ENCODE data around the gene ATP10A. TPM values are rescaled to one million over a fixed set of nuclear protein-coding genes. Genes with fewer than 3 reads are reported as not detected.

The ATP10A gene
- polyA plus RNA-seq, 1 of the 3 experiments (the other 2 are of a cell fraction), result not detected

DNA sequence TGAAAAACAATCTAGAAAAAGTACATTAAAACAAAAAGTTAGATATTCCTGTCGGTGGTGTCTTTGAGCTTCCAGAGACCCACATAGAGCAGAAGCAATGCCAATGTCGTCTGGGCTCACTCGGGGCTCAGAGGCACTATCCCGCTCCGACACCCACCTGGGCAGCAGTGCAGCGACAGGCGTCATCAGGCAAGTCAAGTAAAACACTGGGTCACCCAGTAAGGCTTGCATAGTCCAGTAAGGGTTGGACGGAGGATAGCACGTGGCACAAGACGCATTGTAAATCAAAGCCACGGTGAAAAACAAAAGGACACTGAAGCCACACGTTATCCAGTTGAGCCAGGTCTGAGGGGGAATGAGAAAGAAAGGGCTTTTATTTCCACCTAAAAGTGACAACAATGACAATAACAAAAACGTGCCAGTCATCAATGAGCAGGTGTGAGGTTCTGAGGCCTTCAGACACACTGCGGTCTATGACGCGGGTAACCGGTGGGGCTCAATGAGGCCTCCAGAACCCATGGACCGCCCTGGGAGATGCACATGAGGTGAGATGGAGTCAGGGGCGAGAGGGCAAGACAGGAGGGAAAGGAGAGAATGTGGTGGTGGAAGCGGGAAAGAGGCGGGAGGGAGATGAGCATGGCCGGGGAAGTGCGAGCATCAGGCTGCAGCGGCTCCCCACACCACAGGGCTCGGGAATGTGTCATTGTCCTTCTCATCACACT, 183.0 kb downstream of the ATP10A start:
- Histone ChIP-seq H3K79me2 (ENCODE audit: insufficient read depth) (no peaks in the 10 kb centered on the region), H3K4me3 (ENCODE audit: low read depth in 2 of 2, low read length in 1 of 2) (no peak overlapping the region), H3K9me2 (no peaks in the 10 kb centered on the region), H3K4me2 (no peak overlapping the region), H4K20me1 (ENCODE audit: insufficient read depth) (no peaks in the 10 kb centered on the region), H3K4me1 (ENCODE audit: control insufficient read depth in 1 of 2, insufficient read depth in 2 of 2, low read depth in 1 of 2, low read length in 1 of 2) (peaks cover 0 to 3% of the 10 kb centered on the region in 2 experiments; a peak in 1 of 4 replicates), H3K9me3 (no peaks in the 10 kb centered on the region), H3K36me3 (replicated peaks in 1 of 2; ENCODE audit: control insufficient read depth in 1 of 2, insufficient read depth in 2 of 2, low read length in 1 of 2) (no peaks in the 10 kb centered on the region), H3K9ac (no peak overlapping the region), H2AFZ (ENCODE audit: low read depth) (no peak overlapping the region), H3K27me3 (ENCODE audit: insufficient read depth) (no peaks in the 10 kb centered on the region), H3K27ac (ENCODE audit: low read depth in 2 of 2, low read length in 1 of 2) (no peak overlapping the region), H3F3A (replicated peaks; ENCODE audit: insufficient read depth) (no peaks in the 10 kb centered on the region)
- POLR2A ChIA-PET, result no interaction called here
- no peak for TF ChIP-seq RXRA (IDR thresholded peaks at IDR 0.05; ENCODE audit: borderline replicate concordance, low read depth)
- 74% methylated on average over 25 of the region's 25 CpGs for WGBS (ENCODE audit: low lambda C conversion rate)
- CTCF ChIA-PET, result interaction anchor here (0.7 kb wide), 1 partner anchor 251 kb away, joined by 3 read pairs; no protein-coding TSS in a partner anchor
- DNase-seq, result no peak

DNA sequence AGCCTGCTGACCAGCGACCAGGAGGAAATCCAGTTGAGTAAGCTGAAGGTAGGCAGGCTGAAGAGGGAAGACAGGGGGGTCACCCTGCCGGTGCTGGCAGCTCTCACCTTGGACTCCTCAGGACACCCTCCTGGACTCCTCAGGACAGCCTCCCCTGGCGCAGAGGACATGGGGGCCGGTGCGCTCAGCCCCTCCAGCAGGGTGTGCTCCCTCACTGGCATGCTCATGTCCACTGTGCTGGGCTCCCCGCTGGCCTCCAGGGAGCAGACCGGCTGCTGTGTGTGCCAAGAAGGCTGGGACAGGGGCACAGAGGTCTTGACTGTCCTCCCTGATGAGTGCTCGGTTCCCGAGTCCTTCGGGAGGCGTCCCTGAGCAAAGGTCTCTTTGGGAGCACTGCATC, 183.6 kb downstream of the ATP10A start:
- Histone ChIP-seq H4K20me1 (ENCODE audit: insufficient read depth) (no peaks in the 10 kb centered on the region), H3F3A (replicated peaks; ENCODE audit: insufficient read depth) (no peaks in the 10 kb centered on the region), H3K79me2 (ENCODE audit: insufficient read depth) (no peaks in the 10 kb centered on the region), H3K27me3 (ENCODE audit: insufficient read depth) (no peaks in the 10 kb centered on the region), H3K4me1 (ENCODE audit: control insufficient read depth in 1 of 2, insufficient read depth in 2 of 2, low read depth in 1 of 2, low read length in 1 of 2) (peaks cover 0 to 3% of the 10 kb centered on the region in 2 experiments; a peak in 1 of 4 replicates), H3K4me2 (no peak overlapping the region), H3K9me2 (no peaks in the 10 kb centered on the region), H2AFZ (ENCODE audit: low read depth) (no peak overlapping the region), H3K9ac (no peak overlapping the region), H3K27ac (ENCODE audit: low read depth in 2 of 2, low read length in 1 of 2) (no peak overlapping the region), H3K4me3 (ENCODE audit: low read depth in 2 of 2, low read length in 1 of 2) (no peak overlapping the region), H3K36me3 (replicated peaks in 1 of 2; ENCODE audit: control insufficient read depth in 1 of 2, insufficient read depth in 2 of 2, low read length in 1 of 2) (no peaks in the 10 kb centered on the region), H3K9me3 (no peaks in the 10 kb centered on the region)
- CTCF ChIA-PET, result interaction anchor here (0.7 kb wide), 1 partner anchor 252 kb away, joined by 3 read pairs; no protein-coding TSS in a partner anchor
- TF ChIP-seq, protein P1, sequence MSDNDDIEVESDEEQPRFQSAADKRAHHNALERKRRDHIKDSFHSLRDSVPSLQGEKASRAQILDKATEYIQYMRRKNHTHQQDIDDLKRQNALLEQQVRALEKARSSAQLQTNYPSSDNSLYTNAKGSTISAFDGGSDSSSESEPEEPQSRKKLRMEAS (IDR thresholded peaks at IDR 0.05; ENCODE audit: low read depth), result no peak
- TF ChIP-seq RAD21 (IDR thresholded peaks at IDR 0.05; ENCODE audit: low read length), result no peak
- TF ChIP-seq GABPA (IDR thresholded peaks at IDR 0.05; ENCODE audit: low read depth), result no peak
- TF ChIP-seq RXRA (IDR thresholded peaks at IDR 0.05; ENCODE audit: borderline replicate concordance, low read depth), result no peak
- TF ChIP-seq FOXM1 (IDR thresholded peaks at IDR 0.05; ENCODE audit: low read depth), result no peak
- no peak for TF ChIP-seq POLR2AphosphoS5 (IDR thresholded peaks at IDR 0.05; ENCODE audit: low read depth, low read length)
- TF ChIP-seq TAF1 (IDR thresholded peaks at IDR 0.05; ENCODE audit: borderline replicate concordance, low read depth, low read length), result no peak
- no peak for TF ChIP-seq ELF1 (IDR thresholded peaks at IDR 0.05)
- no peak for TF ChIP-seq NFIC (IDR thresholded peaks at IDR 0.05; ENCODE audit: borderline replicate concordance)
- no peak for TF ChIP-seq SMC3 (IDR thresholded peaks at IDR 0.05; ENCODE audit: low read depth, low read length)
- TF ChIP-seq EZH2phosphoT487 (IDR thresholded peaks at IDR 0.05; ENCODE audit: borderline replicate concordance, low read depth), result no peak
- TF ChIP-seq, protein P2, sequence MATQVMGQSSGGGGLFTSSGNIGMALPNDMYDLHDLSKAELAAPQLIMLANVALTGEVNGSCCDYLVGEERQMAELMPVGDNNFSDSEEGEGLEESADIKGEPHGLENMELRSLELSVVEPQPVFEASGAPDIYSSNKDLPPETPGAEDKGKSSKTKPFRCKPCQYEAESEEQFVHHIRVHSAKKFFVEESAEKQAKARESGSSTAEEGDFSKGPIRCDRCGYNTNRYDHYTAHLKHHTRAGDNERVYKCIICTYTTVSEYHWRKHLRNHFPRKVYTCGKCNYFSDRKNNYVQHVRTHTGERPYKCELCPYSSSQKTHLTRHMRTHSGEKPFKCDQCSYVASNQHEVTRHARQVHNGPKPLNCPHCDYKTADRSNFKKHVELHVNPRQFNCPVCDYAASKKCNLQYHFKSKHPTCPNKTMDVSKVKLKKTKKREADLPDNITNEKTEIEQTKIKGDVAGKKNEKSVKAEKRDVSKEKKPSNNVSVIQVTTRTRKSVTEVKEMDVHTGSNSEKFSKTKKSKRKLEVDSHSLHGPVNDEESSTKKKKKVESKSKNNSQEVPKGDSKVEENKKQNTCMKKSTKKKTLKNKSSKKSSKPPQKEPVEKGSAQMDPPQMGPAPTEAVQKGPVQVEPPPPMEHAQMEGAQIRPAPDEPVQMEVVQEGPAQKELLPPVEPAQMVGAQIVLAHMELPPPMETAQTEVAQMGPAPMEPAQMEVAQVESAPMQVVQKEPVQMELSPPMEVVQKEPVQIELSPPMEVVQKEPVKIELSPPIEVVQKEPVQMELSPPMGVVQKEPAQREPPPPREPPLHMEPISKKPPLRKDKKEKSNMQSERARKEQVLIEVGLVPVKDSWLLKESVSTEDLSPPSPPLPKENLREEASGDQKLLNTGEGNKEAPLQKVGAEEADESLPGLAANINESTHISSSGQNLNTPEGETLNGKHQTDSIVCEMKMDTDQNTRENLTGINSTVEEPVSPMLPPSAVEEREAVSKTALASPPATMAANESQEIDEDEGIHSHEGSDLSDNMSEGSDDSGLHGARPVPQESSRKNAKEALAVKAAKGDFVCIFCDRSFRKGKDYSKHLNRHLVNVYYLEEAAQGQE (IDR thresholded peaks at IDR 0.05; ENCODE audit: low read depth, low read length), result no peak
- no peak for TF ChIP-seq USF2 (IDR thresholded peaks at IDR 0.05; ENCODE audit: borderline replicate concordance, low read depth, low read length)
- POLR2A ChIA-PET, result no interaction called here
- WGBS (ENCODE audit: low lambda C conversion rate), result 53% methylated on average over 6 of the region's 11 CpGs
- no peak for DNase-seq
